GM23248 (cell line): Measurements from ENCODE around the gene FKBP1B.

Source experiments
- EZH2 ChIP-seq: fragments of 200-600 bp; sonication (generic); IDR thresholded peaks from 2 replicates; pipeline ENCODE4 v1.6.1; 2018; ENCODE audit warnings: antibody characterized with exemption, mild to moderate bottlenecking; ENCODE audit not compliant: insufficient read depth, poor library complexity, severe bottlenecking
- EZH2phosphoT487 ChIP-seq: fragments of 200-600 bp; sonication (generic); IDR thresholded peaks from 2 replicates; pipeline ENCODE4 v1.6.1; 2018; ENCODE audit warnings: antibody characterized with exemption, moderate library complexity, mild to moderate bottlenecking, low read depth; ENCODE audit not compliant: insufficient read depth

- TF ChIP-seq EZH2 (no peak), EZH2phosphoT487 (no peak)
Measured at GRCh38 chr2:24111407-24111901, 61.9 kb downstream of the FKBP1B start.
